Thyroid gland (tissue), 4 donors: ENCODE measurements around the gene SLC7A9. TPM values are rescaled to one million over a fixed set of nuclear protein-coding genes. Genes with fewer than 3 reads are reported as not detected.
"Not testable (repeated sequence)": the region's sequence is repeated elsewhere in the genome, so short reads cannot be mapped to it uniquely, and the experiment has no call there.

Experiments used
- DNase-seq, 2 donors: peaks; one replicate each; pipeline ENCODE4 v3.0.0-alpha.2; 2019
- H3K27ac ChIP-seq, 3 donors: fragments of 200-600 bp; sonication (generic); 1 replicate in 2 of 3; 2 replicates in 1 of 3; pipeline ENCODE4 v1.5.1; 2016 to 2019; ENCODE audit warnings: mild to moderate bottlenecking in 1 of 3, moderate library complexity in 1 of 3
- H3K27me3 ChIP-seq: fragments of 200-600 bp; sonication (generic); one replicate; pipeline ENCODE4 v1.5.1; 2019
- H3K36me3 ChIP-seq, 2 donors: fragments of 200-600 bp; sonication (generic); one replicate each; pipeline ENCODE4 v1.5.1; 2016 to 2019
- H3K4me1 ChIP-seq, 2 donors: fragments of 200-600 bp; sonication (generic); one replicate each; pipeline ENCODE4 v1.5.1; 2017 to 2019
- H3K4me3 ChIP-seq, 3 donors: fragments of 200-600 bp; sonication (generic); replicated peaks in 1 of 3; 1 replicate in 2 of 3; 2 replicates in 1 of 3; pipeline ENCODE4 v1.5.1; 2016; ENCODE audit warnings: mild to moderate bottlenecking in 1 of 3
- H3K9me3 ChIP-seq: fragments of 200-600 bp; sonication (generic); one replicate; pipeline ENCODE4 v1.5.1; 2017
- POLR2A ChIP-seq, 2 donors: fragments of 450-650 bp; IDR thresholded peaks; one replicate each; pipeline ENCODE4 v1.6.1; 2017; ENCODE audit warnings: antibody characterized with exemption in 2 of 2, mild to moderate bottlenecking in 2 of 2, moderate library complexity in 1 of 2
- WGBS, 2 donors: methylation state at CpG; one replicate each; pipeline ENCODE4 v1.1.5; 2017; 5-methylcytosine and 5-hydroxymethylcytosine counted together
- intact Hi-C: fragments of 100-400 bp; cut with DNase I; formaldehyde crosslinking; loops from one replicate; pipeline ENCODE4 v1.15.1; 2023
- total RNA-seq, 4 donors: library from RNA; depleted of rRNA; stranded (reverse); fragments of >200 nt; gene quantifications; one replicate each; pipeline ENCODE4 v1.2.3, GENCODE V29; 2016
- TF ChIP-seq, protein P1 (sequence below), 6 experiments: fragments of 200-600 bp in 3 of 6; fragments of 450-650 bp in 3 of 6; sonication (generic) in 3 of 6; IDR thresholded peaks; one replicate each; pipeline ENCODE4 v1.5.1; 2016 to 2019; ENCODE audit warnings: antibody characterized with exemption in 6 of 6, mild to moderate bottlenecking in 2 of 6, inconsistent platforms in 1 of 6, moderate library complexity in 1 of 6

SLC7A9 gene
- total RNA-seq, 4 donors from 2014 or later = 0.67 to 2.1 (median 0.67) TPM; not detected in 1

- Histone ChIP-seq H3K4me1 (peaks cover 0 to 4% of the 10 kb centered on the region in 2 donors), H3K9me3 (no peaks in the 10 kb centered on the region), H3K36me3 (no peaks in the 10 kb centered on the region), H3K4me3 (no peak overlapping the region), H3K27me3 (no peaks in the 10 kb centered on the region), H3K27ac (peak overlapping the region in 1 of 3 donors; percentile 30)
- WGBS, 2 donors = 52 to 69% methylated on average over 3 of the region's 3 CpGs
- intact Hi-C loops = no loop called here
- peak; percentile 68 to 79 for DNase-seq
- TF ChIP-seq, protein P1, sequence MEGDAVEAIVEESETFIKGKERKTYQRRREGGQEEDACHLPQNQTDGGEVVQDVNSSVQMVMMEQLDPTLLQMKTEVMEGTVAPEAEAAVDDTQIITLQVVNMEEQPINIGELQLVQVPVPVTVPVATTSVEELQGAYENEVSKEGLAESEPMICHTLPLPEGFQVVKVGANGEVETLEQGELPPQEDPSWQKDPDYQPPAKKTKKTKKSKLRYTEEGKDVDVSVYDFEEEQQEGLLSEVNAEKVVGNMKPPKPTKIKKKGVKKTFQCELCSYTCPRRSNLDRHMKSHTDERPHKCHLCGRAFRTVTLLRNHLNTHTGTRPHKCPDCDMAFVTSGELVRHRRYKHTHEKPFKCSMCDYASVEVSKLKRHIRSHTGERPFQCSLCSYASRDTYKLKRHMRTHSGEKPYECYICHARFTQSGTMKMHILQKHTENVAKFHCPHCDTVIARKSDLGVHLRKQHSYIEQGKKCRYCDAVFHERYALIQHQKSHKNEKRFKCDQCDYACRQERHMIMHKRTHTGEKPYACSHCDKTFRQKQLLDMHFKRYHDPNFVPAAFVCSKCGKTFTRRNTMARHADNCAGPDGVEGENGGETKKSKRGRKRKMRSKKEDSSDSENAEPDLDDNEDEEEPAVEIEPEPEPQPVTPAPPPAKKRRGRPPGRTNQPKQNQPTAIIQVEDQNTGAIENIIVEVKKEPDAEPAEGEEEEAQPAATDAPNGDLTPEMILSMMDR (IDR thresholded peaks at IDR 0.05) = no peak
- no peak for TF ChIP-seq POLR2A (IDR thresholded peaks at IDR 0.05)
These were observed 8.0 kb downstream of the SLC7A9 start for GRCh38 chr19:32861596-32861995.

DNA sequence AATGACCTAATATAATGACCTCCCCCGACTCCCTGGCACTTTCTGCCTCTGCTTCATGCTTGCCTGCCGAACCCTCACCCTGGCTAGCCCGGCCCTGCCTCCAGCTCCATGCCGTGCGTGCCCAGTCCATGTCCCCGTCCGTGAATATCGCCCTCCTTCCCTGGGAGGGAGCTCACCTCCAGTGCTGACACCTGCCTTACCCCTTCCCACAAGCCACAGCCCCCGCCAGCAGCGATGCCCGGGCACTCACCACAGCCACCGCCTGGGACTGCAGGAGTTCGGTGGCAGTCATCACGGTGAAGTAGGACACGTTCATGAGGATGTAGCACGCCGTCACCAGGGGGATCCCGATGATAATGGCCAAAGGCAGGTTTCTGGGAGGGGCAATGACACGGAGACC lies 10.0 kb downstream of the SLC7A9 start:
- DNase-seq = no peak

GRCh38 chr19:32858559-32858958 lies 11.0 kb downstream of the SLC7A9 start:
- H3K27ac ChIP-seq = no peak overlapping the region
- no peak for TF ChIP-seq POLR2A (IDR thresholded peaks at IDR 0.05)
- TF ChIP-seq, protein P1 (IDR thresholded peaks at IDR 0.05) = no peak
- H3K36me3 ChIP-seq = no peaks in the 10 kb centered on the region
- H3K27me3 ChIP-seq = no peaks in the 10 kb centered on the region
- 93 to 94% methylated on average over 10 of the region's 10 CpGs for WGBS, 2 donors
- intact Hi-C loops = no loop called here
- peaks cover 0 to 4% of the 10 kb centered on the region in 2 donors for H3K4me1 ChIP-seq
- H3K4me3 ChIP-seq = no peak overlapping the region
- H3K9me3 ChIP-seq = no peaks in the 10 kb centered on the region
- DNase-seq = no peak

More for the DNA sequence above, 10.0 kb downstream of the SLC7A9 start:
- Histone ChIP-seq H3K27me3 (no peaks in the 10 kb centered on the region), H3K9me3 (no peaks in the 10 kb centered on the region), H3K27ac (no peak overlapping the region), H3K36me3 (no peaks in the 10 kb centered on the region), H3K4me1 (peaks cover 0 to 4% of the 10 kb centered on the region in 2 donors), H3K4me3 (no peak overlapping the region)
- intact Hi-C loops = no loop called here
- TF ChIP-seq, protein P1 (IDR thresholded peaks at IDR 0.05) = no peak
- no peak for TF ChIP-seq POLR2A (IDR thresholded peaks at IDR 0.05)
- 94 to 96% methylated on average over 19 of the region's 19 CpGs for WGBS, 2 donors

DNA sequence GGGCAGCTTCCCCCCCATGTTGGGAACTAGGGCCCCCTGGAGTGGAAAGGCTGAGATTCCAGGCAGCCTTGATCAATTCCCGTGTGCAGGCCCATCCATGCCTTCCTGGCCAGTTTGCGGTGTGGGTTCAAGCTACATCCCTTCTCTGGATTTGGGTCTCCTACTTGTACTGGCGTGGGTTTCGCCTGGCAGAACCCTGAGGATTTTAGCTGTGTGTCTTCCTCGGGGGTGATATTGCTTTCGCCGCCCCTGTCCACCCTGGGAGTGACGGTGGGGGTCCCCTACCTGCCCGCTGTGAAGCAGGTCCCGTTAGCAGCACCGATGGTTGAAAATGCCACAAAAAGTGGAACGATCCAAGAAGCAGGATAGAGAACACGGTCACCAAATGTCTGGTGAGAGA lies 11.4 kb downstream of the SLC7A9 start:
- TF ChIP-seq POLR2A (IDR thresholded peaks at IDR 0.05) = no peak
- TF ChIP-seq, protein P1 (IDR thresholded peaks at IDR 0.05) = no peak
- H3K9me3 ChIP-seq = no peaks in the 10 kb centered on the region
- DNase-seq = no peak
- H3K27me3 ChIP-seq = no peaks in the 10 kb centered on the region
- no peak overlapping the region for H3K4me3 ChIP-seq
- no peaks in the 10 kb centered on the region for H3K36me3 ChIP-seq
- intact Hi-C loops = no loop called here
- WGBS, 2 donors = 94 to 96% methylated on average over 12 to 13 of the region's 13 CpGs
- H3K27ac ChIP-seq = no peak overlapping the region
- peaks cover 0 to 4% of the 10 kb centered on the region in 2 donors for H3K4me1 ChIP-seq

DNA sequence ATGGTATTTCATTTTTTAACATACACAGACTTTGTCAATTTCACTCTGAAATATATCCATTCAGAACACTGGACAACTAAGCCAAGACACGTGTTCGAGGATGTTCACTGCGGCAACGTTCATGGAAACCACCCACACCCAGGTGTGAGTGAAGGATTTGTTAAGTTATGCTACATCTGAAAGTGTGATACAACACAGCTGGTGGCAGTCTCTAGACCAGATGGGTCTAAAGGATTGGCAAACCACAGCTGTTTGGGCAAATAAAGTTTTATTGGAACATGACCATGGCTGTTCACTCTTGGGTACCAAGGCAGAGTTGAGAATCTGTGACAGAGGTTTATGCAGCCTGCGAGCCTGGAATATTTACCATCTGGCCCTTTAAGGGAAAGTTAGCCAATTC lies 12.0 kb downstream of the SLC7A9 start:
- H3K4me1 ChIP-seq = peaks cover 0 to 4% of the 10 kb centered on the region in 2 donors
- 91 to 93% methylated on average over 5 of the region's 5 CpGs for WGBS, 2 donors
- no peaks in the 10 kb centered on the region for H3K9me3 ChIP-seq
- H3K36me3 ChIP-seq = no peaks in the 10 kb centered on the region
- intact Hi-C loops = no loop called here
- TF ChIP-seq, protein P1 (IDR thresholded peaks at IDR 0.05) = no peak
- no peak for TF ChIP-seq POLR2A (IDR thresholded peaks at IDR 0.05)
- H3K27ac ChIP-seq = no peak overlapping the region
- no peaks in the 10 kb centered on the region for H3K27me3 ChIP-seq
- DNase-seq = no peak
- H3K4me3 ChIP-seq = no peak overlapping the region

- 94% methylated on average over 7 of the region's 7 CpGs for WGBS, 2 donors
- H3K4me3 ChIP-seq, intact Hi-C loops, DNase-seq, H3K27me3 ChIP-seq, H3K4me1 ChIP-seq, H3K9me3 ChIP-seq, H3K27ac ChIP-seq, H3K36me3 ChIP-seq: not testable (repeated sequence)
These were observed 12.7 kb downstream of the SLC7A9 start for GRCh38 chr19:32856818-32857217.
